ENCODE measurements around the gene TNRC6B.
"Not testable (repeated sequence)": the region's sequence is repeated elsewhere in the genome, so short reads cannot be mapped to it uniquely, and the experiment has no call there.

The TNRC6B gene

GRCh38 chr22:40310081-40310767 lies 132.5 kb downstream of the TNRC6B start:
- H3K4me3 ChIP-seq (replicated peaks; ENCODE audit: low read depth, low read length), result no peak overlapping the region
- peak; percentile 36 for DNase-seq (ENCODE audit: low read depth)
- no peak for TF ChIP-seq CTCF (IDR thresholded peaks at IDR 0.05; ENCODE audit: low read length, missing control alignments)

- no peak overlapping the region for H3K4me3 ChIP-seq (replicated peaks; ENCODE audit: low read depth, low read length)
- no peak for DNase-seq (ENCODE audit: low read depth)
These were observed 133.0 kb downstream of the TNRC6B start for GRCh38 chr22:40310768-40311120.

GRCh38 chr22:40311646-40312045 lies 133.9 kb downstream of the TNRC6B start:
- DNase-seq (ENCODE audit: low read depth); H3K4me3 ChIP-seq (replicated peaks; ENCODE audit: low read depth, low read length): not testable (repeated sequence)

More at GRCh38 chr22:40310768-40311120, 133.0 kb downstream of the TNRC6B start:
- no peak for TF ChIP-seq CTCF (IDR thresholded peaks at IDR 0.05; ENCODE audit: low read length, missing control alignments)

- DNase-seq (ENCODE audit: low read depth), result no peak
- no peak overlapping the region for H3K4me3 ChIP-seq (replicated peaks; ENCODE audit: low read depth, low read length)
- TF ChIP-seq CTCF (IDR thresholded peaks at IDR 0.05; ENCODE audit: low read length, missing control alignments), result no peak
These were observed 134.3 kb downstream of the TNRC6B start for GRCh38 chr22:40312050-40312449.

- TF ChIP-seq CTCF (IDR thresholded peaks at IDR 0.05; ENCODE audit: low read length, missing control alignments), result no peak
- no peak for DNase-seq (ENCODE audit: low read depth)
- no peak overlapping the region for H3K4me3 ChIP-seq (replicated peaks; ENCODE audit: low read depth, low read length)
These were observed 135.3 kb downstream of the TNRC6B start for GRCh38 chr22:40313007-40313406.

- no peak overlapping the region for H3K4me3 ChIP-seq (replicated peaks; ENCODE audit: low read depth, low read length)
- no peak for TF ChIP-seq CTCF (IDR thresholded peaks at IDR 0.05; ENCODE audit: low read length, missing control alignments)
- DNase-seq (ENCODE audit: low read depth), result no peak
These were observed 136.3 kb downstream of the TNRC6B start for GRCh38 chr22:40314041-40314440.

- H3K4me3 ChIP-seq (replicated peaks; ENCODE audit: low read depth, low read length), result no peak overlapping the region
- no peak for DNase-seq (ENCODE audit: low read depth)
- TF ChIP-seq CTCF (IDR thresholded peaks at IDR 0.05; ENCODE audit: low read length, missing control alignments), result no peak
These were observed 143.0 kb downstream of the TNRC6B start for GRCh38 chr22:40320687-40321086.

Data from fibroblast of pulmonary artery (primary cell).